Measurements from ENCODE around the gene PSMA6.
"Not testable (repeated sequence)": the region's sequence is repeated elsewhere in the genome, so short reads cannot be mapped to it uniquely, and the experiment has no call there.

The PSMA6 gene

GRCh38 chr14:35326375-35326774, 34.2 kb downstream of the PSMA6 start:
- DNase-seq (ENCODE audit: low read depth) = no peak

GRCh38 chr14:35331605-35332516, 39.7 kb downstream of the PSMA6 start:
- DNase-seq (ENCODE audit: low read depth) = peak; percentile 69

- peak; percentile 44 for DNase-seq (ENCODE audit: low read depth)
Measured at GRCh38 chr14:35332517-35333263, 40.5 kb downstream of the PSMA6 start.

- DNase-seq (ENCODE audit: low read depth) = no peak
Measured at GRCh38 chr14:35333264-35333730, 41.1 kb downstream of the PSMA6 start.

GRCh38 chr14:35333797-35334743, 41.9 kb downstream of the PSMA6 start:
- no peak for DNase-seq (ENCODE audit: low read depth)

- DNase-seq (ENCODE audit: low read depth) = peak; percentile 70
Measured at GRCh38 chr14:35335388-35336092, 43.4 kb downstream of the PSMA6 start.

GRCh38 chr14:35336171-35336493, 44.0 kb downstream of the PSMA6 start:
- DNase-seq (ENCODE audit: low read depth) = not testable (repeated sequence)

GRCh38 chr14:35336494-35337268, 44.5 kb downstream of the PSMA6 start:
- DNase-seq (ENCODE audit: low read depth) = peak; percentile 99

GRCh38 chr14:35337269-35338255, 45.4 kb downstream of the PSMA6 start:
- peak; percentile 54 for DNase-seq (ENCODE audit: low read depth)

GRCh38 chr14:35338731-35339405, 46.7 kb downstream of the PSMA6 start:
- no peak for DNase-seq (ENCODE audit: low read depth)

- no peak for DNase-seq (ENCODE audit: low read depth)
Measured at GRCh38 chr14:35339761-35340406, 47.7 kb downstream of the PSMA6 start.

GRCh38 chr14:35340616-35341453, 48.7 kb downstream of the PSMA6 start:
- DNase-seq (ENCODE audit: low read depth) = no peak

GRCh38 chr14:35341454-35341750, 49.2 kb downstream of the PSMA6 start:
- no peak for DNase-seq (ENCODE audit: low read depth)

GRCh38 chr14:35341751-35342488, 49.7 kb downstream of the PSMA6 start:
- peak; percentile 94 for DNase-seq (ENCODE audit: low read depth)

- no peak for DNase-seq (ENCODE audit: low read depth)
Measured at GRCh38 chr14:35342489-35343010, 50.4 kb downstream of the PSMA6 start.

- no peak for DNase-seq (ENCODE audit: low read depth)
Measured at GRCh38 chr14:35343702-35344101, 51.5 kb downstream of the PSMA6 start.
